ENCODE results near the gene LTB.

GRCh38 chr6:31615748-31616147 lies 33.5 kb upstream of the LTB start:
- TF ChIP-seq RAD21 (IDR thresholded peaks at IDR 0.05; ENCODE audit: low read depth) (no peak), REST (IDR thresholded peaks at IDR 0.05; ENCODE audit: low read depth) (no peak), TEAD4 (IDR thresholded peaks at IDR 0.05) (no peak), TCF12 (IDR thresholded peaks at IDR 0.05; ENCODE audit: low read depth) (no peak), MAX (IDR thresholded peaks at IDR 0.05) (no peak), EP300 (IDR thresholded peaks at IDR 0.05; ENCODE audit: borderline replicate concordance) (no peak), ZBTB7A (IDR thresholded peaks at IDR 0.05; ENCODE audit: low read depth) (no peak), USF1 (IDR thresholded peaks at IDR 0.05) (no peak), NFIC (IDR thresholded peaks at IDR 0.05) (no peak), TAF1 (IDR thresholded peaks at IDR 0.05; ENCODE audit: low read depth) (no peak), CEBPB (IDR thresholded peaks at IDR 0.05) (no peak), YY1 (IDR thresholded peaks at IDR 0.05; ENCODE audit: low read depth) (no peak)

All from Ishikawa (cell line).